Transverse colon (tissue), 4 donors: Measurements from ENCODE around the gene PTGDR2.

Experiments
- CTCF ChIP-seq, 5 experiments: fragments of 200-600 bp in 3 of 5; fragments of 450-650 bp in 2 of 5; sonication (generic) in 3 of 5; IDR thresholded peaks; 1 replicate in 2 of 5; 2 replicates in 3 of 5; pipeline ENCODE4 v1.5.1; 2016 to 2017; ENCODE audit warnings: antibody characterized with exemption in 5 of 5, inconsistent platforms in 3 of 5, mild to moderate bottlenecking in 2 of 5, moderate library complexity in 1 of 5
- EP300 ChIP-seq: sonication (generic); formaldehyde crosslinking; IDR thresholded peaks from one replicate; pipeline ENCODE4 v1.6.1; 2017; ENCODE audit warnings: antibody characterized with exemption, low read depth
- POLR2A ChIP-seq: fragments of 450-650 bp; IDR thresholded peaks from one replicate; pipeline ENCODE4 v1.6.1; 2016; ENCODE audit warnings: antibody characterized with exemption, mild to moderate bottlenecking, moderate library complexity
- POLR2AphosphoS5 ChIP-seq, 3 donors: sonication (generic); formaldehyde crosslinking; IDR thresholded peaks; one replicate each; pipeline ENCODE4 v1.6.1; 2016; ENCODE audit warnings: antibody characterized with exemption in 3 of 3

- no peak for TF ChIP-seq CTCF (IDR thresholded peaks at IDR 0.05)
- no peak for TF ChIP-seq POLR2AphosphoS5 (IDR thresholded peaks at IDR 0.05)
- no peak for TF ChIP-seq EP300
- no peak for TF ChIP-seq POLR2A
Observed at GRCh38 chr11:60810151-60810550, 45.6 kb downstream of the PTGDR2 start.
